GM13976 (cell line): Measurements from ENCODE around the gene REV3L.

Source experiments
- DNase-seq: peaks from one replicate; pipeline ENCODE4 v3.0.0; 2012; ENCODE audit warnings: low spot score
- CTCF ChIP-seq: IDR thresholded peaks from 2 replicates; pipeline ENCODE4 v1.5.1; 2012; ENCODE audit warnings: borderline replicate concordance, mild to moderate bottlenecking; ENCODE audit not compliant: insufficient read depth; ENCODE audit errors: extremely low read depth, missing control alignments, control extremely low read depth
- in situ Hi-C: fragments of 300-500 bp; cut with MboI; formaldehyde crosslinking; loops from one replicate; pipeline ENCODE4 v1.12.0; 2022; ENCODE audit warnings: low sequenced_read_pairs, mixed read lengths, inconsistent platforms; ENCODE audit not compliant: unreplicated experiment

REV3L gene

DNA sequence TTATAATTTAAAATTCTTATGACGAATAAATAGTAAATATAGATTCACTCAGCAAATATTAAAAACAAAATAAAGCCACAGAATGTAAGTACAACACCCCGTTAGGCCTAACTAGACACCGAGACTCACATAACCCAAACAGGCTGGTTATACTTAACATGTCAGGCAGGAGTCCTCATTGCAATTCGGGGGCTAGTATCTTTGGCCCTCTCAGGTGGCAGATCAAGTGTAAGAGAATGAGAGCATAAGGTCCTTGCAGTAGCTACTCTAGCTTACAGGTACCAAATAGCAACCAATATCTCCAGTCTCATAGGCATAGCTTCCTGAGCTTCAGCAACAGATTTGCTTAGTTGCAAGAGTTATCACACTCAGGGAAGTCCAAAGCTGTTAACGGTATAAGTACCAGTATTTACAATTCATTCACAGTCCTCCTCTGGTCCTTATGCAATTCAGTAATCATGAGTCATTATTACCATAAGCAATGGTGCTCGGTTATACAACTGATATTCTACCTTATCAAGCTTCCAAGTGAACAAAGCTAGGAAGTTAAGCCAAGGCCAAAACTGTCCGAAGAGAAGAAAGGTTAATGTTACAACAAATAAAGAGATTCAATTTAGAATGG is 20.1 kb downstream of the REV3L start:
- DNase-seq = no peak
- in situ Hi-C loops = no loop called here
- TF ChIP-seq CTCF = no peak

DNA sequence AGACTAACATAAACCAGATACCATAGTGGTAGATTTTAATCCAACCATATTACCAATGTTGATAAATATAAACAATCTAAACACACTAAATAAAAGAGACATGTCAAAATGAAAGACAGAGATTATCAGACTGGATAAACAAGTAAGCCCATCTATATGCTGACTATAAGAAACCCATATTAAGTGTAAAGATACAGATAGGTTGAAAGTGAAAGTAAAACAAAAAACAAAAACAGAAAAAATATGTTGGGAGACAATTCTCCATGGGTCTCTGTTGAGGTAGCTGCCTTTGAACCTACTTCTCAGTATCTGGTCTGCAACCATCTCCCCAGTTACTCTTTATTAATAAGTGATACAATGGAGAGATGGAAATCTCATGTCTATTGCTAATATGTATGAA is 21.2 kb downstream of the REV3L start:
- in situ Hi-C loops = no loop called here

GRCh38 chr6:111458670-111459232 is 24.3 kb downstream of the REV3L start:
- no peak for DNase-seq
- in situ Hi-C loops = no loop called here
- TF ChIP-seq CTCF = no peak

More for the DNA sequence above, 21.2 kb downstream of the REV3L start:
- DNase-seq = no peak
- TF ChIP-seq CTCF = no peak

- in situ Hi-C loops = no loop called here
- no peak for TF ChIP-seq CTCF
- no peak for DNase-seq
Observed at GRCh38 chr6:111456208-111456607, 26.8 kb downstream of the REV3L start.

GRCh38 chr6:111450636-111451035 is 32.4 kb downstream of the REV3L start:
- no peak for DNase-seq
- in situ Hi-C loops = no loop called here
- no peak for TF ChIP-seq CTCF

DNA sequence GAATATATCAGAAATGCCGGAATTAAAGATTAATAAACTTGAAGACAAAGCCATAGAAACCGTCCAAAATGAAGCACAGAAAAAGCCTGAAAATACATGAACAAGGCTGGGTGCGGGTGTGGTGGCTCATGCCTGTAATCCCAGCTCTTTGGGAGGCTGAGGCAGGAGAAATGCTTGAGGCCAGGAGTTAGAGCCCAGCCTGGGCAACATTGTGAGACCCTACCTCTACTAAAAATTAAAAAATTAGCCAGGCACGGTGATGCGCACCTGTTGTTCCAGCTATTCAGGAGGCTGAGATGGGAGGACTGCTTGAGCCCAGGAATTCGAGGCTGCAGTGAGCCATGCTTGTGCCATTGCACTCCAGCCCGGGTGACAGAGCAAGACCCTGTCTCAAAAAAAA is 32.9 kb downstream of the REV3L start:
- TF ChIP-seq CTCF = no peak
- DNase-seq = no peak
- in situ Hi-C loops = no loop called here
